Measurements from ENCODE around the gene AWAT2. TPM values are rescaled to one million over a fixed set of nuclear protein-coding genes. Genes with fewer than 3 reads are reported as not detected.

Gene AWAT2
- total and polyA plus RNA-seq, 2 experiments from 2014 or later = not detected

- H3K27ac ChIP-seq = no peak overlapping the region
- no peaks in the 10 kb centered on the region for H4K20me1 ChIP-seq (ENCODE audit: insufficient read depth)
- no peaks in the 10 kb centered on the region for H3K9me3 ChIP-seq (ENCODE audit: low read depth)
- DNase-seq = no peak
- H3K9me2 ChIP-seq (ENCODE audit: insufficient read depth) = no peaks in the 10 kb centered on the region
- no peaks in the 10 kb centered on the region for H3K27me3 ChIP-seq (replicated peaks; ENCODE audit: insufficient read depth)
- H3K4me2 ChIP-seq (ENCODE audit: unreplicated experiment) = no peak overlapping the region
- no peak overlapping the region for H2AFZ ChIP-seq
- 63 to 78% methylated on average over 2 of the region's 2 CpGs for WGBS, 2 experiments (ENCODE audit: low coverage in 1 of 2, low lambda C conversion rate in 2 of 2, missing lambda C conversion rate in 2 of 2)
- no peak for TF ChIP-seq EZH2phosphoT487 (IDR thresholded peaks at IDR 0.05; ENCODE audit: insufficient read depth, low read depth)
- no peak for TF ChIP-seq EZH2 (IDR thresholded peaks at IDR 0.05; ENCODE audit: insufficient read depth, poor library complexity, severe bottlenecking)
- in situ Hi-C loops (cut with MboI) = no loop called here
- H3K4me1 ChIP-seq (ENCODE audit: insufficient read depth) = no peaks in the 10 kb centered on the region
- H3K9ac ChIP-seq = no peak overlapping the region
- no peaks in the 10 kb centered on the region for H3K79me2 ChIP-seq (ENCODE audit: insufficient read depth)
- H3K36me3 ChIP-seq (ENCODE audit: low read depth) = no peaks in the 10 kb centered on the region
- no peak overlapping the region for H3K4me3 ChIP-seq
- no peaks in the 10 kb centered on the region for H3F3A ChIP-seq (ENCODE audit: insufficient read depth)
Observed at GRCh38 chrX:70016513-70016912, 33.2 kb downstream of the AWAT2 start.

GRCh38 chrX:70013466-70014381 is 36.0 kb downstream of the AWAT2 start:
- Histone ChIP-seq H3K27me3 (replicated peaks; ENCODE audit: insufficient read depth) (no peaks in the 10 kb centered on the region), H3K4me2 (ENCODE audit: unreplicated experiment) (no peak overlapping the region), H3K9me2 (ENCODE audit: insufficient read depth) (no peaks in the 10 kb centered on the region), H3K4me1 (ENCODE audit: insufficient read depth) (no peaks in the 10 kb centered on the region), H3K9me3 (ENCODE audit: low read depth) (no peaks in the 10 kb centered on the region), H3K9ac (no peak overlapping the region), H2AFZ (no peak overlapping the region), H3K4me3 (no peak overlapping the region), H3F3A (ENCODE audit: insufficient read depth) (no peaks in the 10 kb centered on the region), H4K20me1 (ENCODE audit: insufficient read depth) (no peaks in the 10 kb centered on the region), H3K27ac (no peak overlapping the region), H3K36me3 (ENCODE audit: low read depth) (no peaks in the 10 kb centered on the region), H3K79me2 (ENCODE audit: insufficient read depth) (no peaks in the 10 kb centered on the region)
- in situ Hi-C loops (cut with MboI) = no loop called here
- TF ChIP-seq EZH2 (IDR thresholded peaks at IDR 0.05; ENCODE audit: insufficient read depth, poor library complexity, severe bottlenecking) = no peak
- no peak for TF ChIP-seq EZH2phosphoT487 (IDR thresholded peaks at IDR 0.05; ENCODE audit: insufficient read depth, low read depth)
- WGBS, 2 experiments (ENCODE audit: low coverage in 1 of 2, low lambda C conversion rate in 2 of 2, missing lambda C conversion rate in 2 of 2) = 0 to 2% methylated on average over 3 to 5 of the region's 5 CpGs
- no peak for DNase-seq

DNA sequence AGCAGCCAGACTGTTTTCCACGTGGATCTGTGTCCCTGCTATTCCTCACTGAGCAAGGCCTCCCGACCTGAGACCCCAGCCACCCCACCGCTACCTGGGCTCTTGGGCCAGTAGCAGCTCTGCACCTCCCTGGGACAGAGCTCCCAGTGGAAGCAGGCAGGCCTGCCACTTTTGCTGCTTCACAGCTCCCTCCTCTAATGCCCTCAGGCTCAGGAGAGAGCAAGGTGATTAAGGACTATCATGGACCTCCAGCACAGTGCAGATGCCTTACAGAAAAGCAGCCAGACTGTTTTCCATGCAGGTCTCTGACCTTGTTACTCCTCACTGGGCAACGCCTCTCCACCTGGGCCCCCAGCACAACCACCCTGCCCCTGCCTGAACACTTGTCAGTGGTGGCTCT is 37.0 kb downstream of the AWAT2 start:
- no peak overlapping the region for H3K4me3 ChIP-seq
- no peak for DNase-seq
- H3K27me3 ChIP-seq (replicated peaks; ENCODE audit: insufficient read depth) = no peaks in the 10 kb centered on the region
- H2AFZ ChIP-seq = no peak overlapping the region
- H4K20me1 ChIP-seq (ENCODE audit: insufficient read depth) = no peaks in the 10 kb centered on the region
- no peaks in the 10 kb centered on the region for H3K79me2 ChIP-seq (ENCODE audit: insufficient read depth)
- no peaks in the 10 kb centered on the region for H3K36me3 ChIP-seq (ENCODE audit: low read depth)
- TF ChIP-seq EZH2 (IDR thresholded peaks at IDR 0.05; ENCODE audit: insufficient read depth, poor library complexity, severe bottlenecking) (no peak), EZH2phosphoT487 (IDR thresholded peaks at IDR 0.05; ENCODE audit: insufficient read depth, low read depth) (no peak)
- H3F3A ChIP-seq (ENCODE audit: insufficient read depth) = no peaks in the 10 kb centered on the region
- no peaks in the 10 kb centered on the region for H3K9me3 ChIP-seq (ENCODE audit: low read depth)
- H3K4me2 ChIP-seq (ENCODE audit: unreplicated experiment) = no peak overlapping the region
- no peaks in the 10 kb centered on the region for H3K4me1 ChIP-seq (ENCODE audit: insufficient read depth)
- in situ Hi-C loops (cut with MboI) = no loop called here
- no peak overlapping the region for H3K27ac ChIP-seq
- H3K9ac ChIP-seq = no peak overlapping the region
- 25 to 38% methylated on average over 2 to 4 of the region's 4 CpGs for WGBS, 2 experiments (ENCODE audit: low coverage in 1 of 2, low lambda C conversion rate in 2 of 2, missing lambda C conversion rate in 2 of 2)
- H3K9me2 ChIP-seq (ENCODE audit: insufficient read depth) = no peaks in the 10 kb centered on the region

DNA sequence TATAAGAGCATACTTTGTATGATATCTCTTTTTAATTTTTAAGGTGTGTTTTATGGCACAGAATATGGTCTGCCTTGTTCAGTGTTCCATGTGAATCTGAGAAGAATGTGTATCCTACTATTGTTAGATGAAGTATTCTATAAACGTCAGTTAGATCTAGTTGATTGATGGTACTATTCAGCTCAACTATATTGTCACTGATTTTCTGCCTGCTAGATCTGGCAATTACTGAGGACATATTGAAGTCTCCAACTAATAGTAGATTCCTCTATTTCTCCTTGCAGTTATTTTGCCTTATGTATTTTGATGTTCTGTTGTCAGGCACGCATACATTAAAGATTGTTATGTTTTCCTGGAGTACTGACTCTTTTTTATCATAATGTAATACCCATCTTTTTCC is 39.8 kb downstream of the AWAT2 start:
- no peak overlapping the region for H3K4me2 ChIP-seq (ENCODE audit: unreplicated experiment)
- H3K9me3 ChIP-seq (ENCODE audit: low read depth) = no peaks in the 10 kb centered on the region
- no peaks in the 10 kb centered on the region for H3F3A ChIP-seq (ENCODE audit: insufficient read depth)
- no peaks in the 10 kb centered on the region for H4K20me1 ChIP-seq (ENCODE audit: insufficient read depth)
- no peaks in the 10 kb centered on the region for H3K4me1 ChIP-seq (ENCODE audit: insufficient read depth)
- no peak overlapping the region for H3K4me3 ChIP-seq
- 37 to 59% methylated on average over 2 of the region's 2 CpGs for WGBS, 2 experiments (ENCODE audit: low coverage in 1 of 2, low lambda C conversion rate in 2 of 2, missing lambda C conversion rate in 2 of 2)
- H3K27me3 ChIP-seq (replicated peaks; ENCODE audit: insufficient read depth) = no peaks in the 10 kb centered on the region
- H2AFZ ChIP-seq = no peak overlapping the region
- DNase-seq = no peak
- no peak for TF ChIP-seq EZH2phosphoT487 (IDR thresholded peaks at IDR 0.05; ENCODE audit: insufficient read depth, low read depth)
- TF ChIP-seq EZH2 (IDR thresholded peaks at IDR 0.05; ENCODE audit: insufficient read depth, poor library complexity, severe bottlenecking) = no peak
- no peak overlapping the region for H3K27ac ChIP-seq
- H3K9me2 ChIP-seq (ENCODE audit: insufficient read depth) = no peaks in the 10 kb centered on the region
- in situ Hi-C loops (cut with MboI) = no loop called here
- no peaks in the 10 kb centered on the region for H3K36me3 ChIP-seq (ENCODE audit: low read depth)
- no peak overlapping the region for H3K9ac ChIP-seq
- H3K79me2 ChIP-seq (ENCODE audit: insufficient read depth) = no peaks in the 10 kb centered on the region
